Activated T-cell treated with anti-CD3 and anti-CD28 coated beads for 48 hours (primary cell): ENCODE data around the gene RFNG.
A peak's percentile ranks its signal among the peaks of the same experiment; 100 is the strongest.

Experiments used
- DNase-seq: peaks from one replicate; pipeline ENCODE4 v3.0.0-alpha.2; 2020; ENCODE audit warnings: low read depth

Gene RFNG, protein sequence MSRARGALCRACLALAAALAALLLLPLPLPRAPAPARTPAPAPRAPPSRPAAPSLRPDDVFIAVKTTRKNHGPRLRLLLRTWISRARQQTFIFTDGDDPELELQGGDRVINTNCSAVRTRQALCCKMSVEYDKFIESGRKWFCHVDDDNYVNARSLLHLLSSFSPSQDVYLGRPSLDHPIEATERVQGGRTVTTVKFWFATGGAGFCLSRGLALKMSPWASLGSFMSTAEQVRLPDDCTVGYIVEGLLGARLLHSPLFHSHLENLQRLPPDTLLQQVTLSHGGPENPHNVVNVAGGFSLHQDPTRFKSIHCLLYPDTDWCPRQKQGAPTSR

DNA sequence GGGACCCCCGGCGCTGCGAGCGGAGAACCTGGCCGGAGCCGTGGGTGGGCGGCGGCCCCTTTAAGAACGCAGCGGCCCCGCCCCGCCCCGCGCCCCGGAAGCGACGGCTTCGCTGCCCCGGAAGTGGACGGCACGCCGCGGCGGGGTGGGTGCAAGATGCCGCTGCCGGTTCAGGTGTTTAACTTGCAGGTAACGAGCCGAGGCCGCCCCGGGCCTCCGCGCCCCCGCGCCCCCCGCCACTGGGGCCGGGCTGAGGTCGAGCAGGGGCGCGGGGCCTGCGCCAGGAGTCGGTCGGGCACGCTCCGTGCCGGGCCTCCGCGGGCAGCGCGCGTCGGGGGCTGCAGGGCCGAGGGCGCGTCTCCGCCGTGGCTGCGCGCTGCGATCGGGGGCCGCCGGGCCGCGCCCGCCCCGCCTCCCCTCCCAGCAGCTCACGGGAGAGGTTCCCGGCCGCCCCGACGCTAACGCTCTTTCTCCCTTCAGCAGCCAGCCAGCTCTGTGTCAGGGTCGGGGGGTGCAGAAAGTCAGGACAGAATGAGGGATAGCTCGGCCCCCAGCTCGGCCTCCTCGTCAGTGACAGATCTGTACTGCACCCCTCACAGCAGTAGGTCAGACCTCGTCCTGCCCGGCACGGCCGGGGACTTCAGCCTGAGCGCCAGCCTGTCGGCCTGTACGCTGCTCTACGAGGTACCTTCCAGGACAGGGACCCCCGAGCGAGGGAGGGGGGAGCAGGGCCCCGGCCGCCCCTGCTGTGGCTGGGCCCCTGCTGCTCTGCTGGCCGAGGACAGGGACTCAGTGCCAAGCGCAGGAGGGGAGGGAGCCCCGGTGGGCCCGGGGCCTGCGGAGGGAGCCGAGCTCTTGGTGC is at the start of gene RFNG, which contains the start of gene GPS1:
RFNG (minus strand) TSS at position 36 of the 862 bp plus-strand sequence. CDS start 45 bp downstream, outside the sequence.
GPS1 (plus strand) TSS at position 123 of the 862 bp plus-strand sequence; CDS start at position 157, 34 bp downstream.
- peak; percentile 85 for DNase-seq

GRCh38 chr17:82101301-82101715 is 49.7 kb upstream of the RFNG start:
- no peak for DNase-seq

DNA sequence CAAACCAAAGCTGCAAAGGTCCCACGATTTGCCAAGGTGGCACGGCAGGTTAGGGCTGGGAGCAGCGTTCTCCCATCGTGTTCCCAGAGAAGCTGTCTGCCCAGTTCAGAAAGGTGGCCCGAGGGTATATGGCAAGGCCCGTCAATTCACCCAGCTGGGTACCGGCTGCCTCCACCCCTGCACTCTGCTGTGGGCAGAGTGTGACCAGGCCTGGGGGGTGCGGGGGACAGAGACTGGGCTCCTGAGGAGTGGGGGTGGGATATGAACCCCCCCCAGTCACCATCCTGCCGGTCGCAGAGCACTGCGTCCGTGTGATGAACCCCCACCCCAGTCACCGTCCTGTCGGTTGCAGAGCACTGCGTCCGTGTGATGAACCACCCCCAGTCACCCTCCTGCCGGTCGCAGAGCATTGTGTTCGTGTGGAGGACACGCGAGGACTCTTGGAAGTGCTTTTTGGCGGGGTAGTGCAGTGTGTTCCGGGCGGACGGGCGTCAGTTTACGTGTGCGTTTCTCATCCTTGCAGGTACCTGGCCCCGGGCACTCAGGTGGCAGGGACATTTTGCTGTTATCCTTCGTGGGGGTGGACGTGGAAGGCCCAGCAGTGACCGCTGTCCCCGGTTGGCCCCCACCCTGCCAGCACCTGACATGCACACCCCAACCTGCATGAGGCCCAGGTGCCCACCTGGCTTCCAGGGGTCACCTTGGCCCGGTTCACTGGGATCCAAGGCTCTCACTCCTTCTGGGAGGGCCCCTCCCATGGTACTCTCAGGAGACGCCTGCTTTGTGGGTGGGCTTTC is 49.1 kb upstream of the RFNG start:
- DNase-seq = no peak

- DNase-seq = peak; percentile 22
Observed at GRCh38 chr17:82098939-82099763, 47.5 kb upstream of the RFNG start.

- peak; percentile 97 for DNase-seq
Observed at GRCh38 chr17:82098169-82098938, 46.7 kb upstream of the RFNG start, which contains the start of gene FASN. TSS of gene FASN (minus strand) at chr17:82098236. CDS start at chr17:82096445, 1,791 bp downstream.

DNA sequence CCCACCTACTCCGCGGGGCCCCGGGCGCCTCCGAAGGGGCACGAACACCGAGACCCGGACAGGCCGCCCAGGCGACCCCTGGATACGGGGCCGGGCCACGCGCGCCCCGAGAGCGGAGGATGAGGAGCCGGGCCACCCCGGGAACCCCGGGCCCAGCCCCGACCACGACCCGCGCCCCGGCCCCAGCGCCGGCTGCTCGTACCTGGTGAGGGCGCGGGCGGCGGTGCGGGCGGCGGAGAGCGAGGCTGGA is 46.2 kb upstream of the RFNG start:
- DNase-seq = no peak

GRCh38 chr17:82097184-82097918 is 45.7 kb upstream of the RFNG start:
- peak; percentile 25 for DNase-seq

- DNase-seq = no peak
Observed at GRCh38 chr17:82096709-82097183, 45.1 kb upstream of the RFNG start.

DNA sequence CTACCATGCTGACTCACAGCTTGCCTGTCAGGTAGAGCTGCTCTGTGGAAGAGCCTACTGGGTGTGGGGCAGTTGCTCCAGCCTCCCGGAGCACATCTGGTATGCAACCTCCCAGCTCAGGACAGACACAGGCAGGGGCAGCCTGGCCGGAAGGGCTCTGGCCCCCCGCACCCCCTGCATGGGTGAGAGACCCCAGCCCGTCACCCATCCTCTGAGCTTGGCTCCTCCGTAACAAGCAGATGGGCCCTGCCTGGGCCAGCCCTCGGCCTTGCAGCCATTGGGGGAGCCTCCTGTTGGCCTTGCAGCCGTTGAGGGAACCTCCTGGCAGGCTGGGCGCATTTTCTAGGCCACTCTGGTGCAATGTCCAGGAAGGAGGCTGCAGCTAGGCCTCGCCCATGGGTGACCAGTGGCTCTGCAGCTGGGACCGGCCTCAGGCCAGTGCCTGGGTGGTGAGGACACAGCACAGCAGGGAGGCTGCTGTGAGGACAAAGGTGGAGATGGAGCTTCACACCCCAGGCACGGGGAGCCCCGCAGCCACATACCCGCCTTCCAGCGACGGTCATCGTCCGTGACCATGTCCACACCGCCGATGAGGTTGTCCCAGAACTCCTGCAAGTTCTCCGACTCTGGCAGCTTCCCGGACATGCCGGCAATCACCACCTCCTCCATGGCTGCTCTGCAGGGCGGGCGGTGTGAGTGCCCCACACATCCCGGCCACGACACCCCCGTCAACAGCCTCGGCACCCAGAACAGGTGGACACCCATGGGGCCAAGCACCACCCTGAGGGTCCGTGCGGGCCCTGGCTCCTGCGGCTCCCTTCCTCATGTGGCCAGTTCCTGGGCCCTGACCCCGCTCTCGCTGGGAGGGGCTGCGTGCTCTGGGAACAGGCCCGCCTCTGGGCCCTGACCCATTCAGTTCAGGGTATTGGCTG is 44.4 kb upstream of the RFNG start:
- DNase-seq = no peak

DNA sequence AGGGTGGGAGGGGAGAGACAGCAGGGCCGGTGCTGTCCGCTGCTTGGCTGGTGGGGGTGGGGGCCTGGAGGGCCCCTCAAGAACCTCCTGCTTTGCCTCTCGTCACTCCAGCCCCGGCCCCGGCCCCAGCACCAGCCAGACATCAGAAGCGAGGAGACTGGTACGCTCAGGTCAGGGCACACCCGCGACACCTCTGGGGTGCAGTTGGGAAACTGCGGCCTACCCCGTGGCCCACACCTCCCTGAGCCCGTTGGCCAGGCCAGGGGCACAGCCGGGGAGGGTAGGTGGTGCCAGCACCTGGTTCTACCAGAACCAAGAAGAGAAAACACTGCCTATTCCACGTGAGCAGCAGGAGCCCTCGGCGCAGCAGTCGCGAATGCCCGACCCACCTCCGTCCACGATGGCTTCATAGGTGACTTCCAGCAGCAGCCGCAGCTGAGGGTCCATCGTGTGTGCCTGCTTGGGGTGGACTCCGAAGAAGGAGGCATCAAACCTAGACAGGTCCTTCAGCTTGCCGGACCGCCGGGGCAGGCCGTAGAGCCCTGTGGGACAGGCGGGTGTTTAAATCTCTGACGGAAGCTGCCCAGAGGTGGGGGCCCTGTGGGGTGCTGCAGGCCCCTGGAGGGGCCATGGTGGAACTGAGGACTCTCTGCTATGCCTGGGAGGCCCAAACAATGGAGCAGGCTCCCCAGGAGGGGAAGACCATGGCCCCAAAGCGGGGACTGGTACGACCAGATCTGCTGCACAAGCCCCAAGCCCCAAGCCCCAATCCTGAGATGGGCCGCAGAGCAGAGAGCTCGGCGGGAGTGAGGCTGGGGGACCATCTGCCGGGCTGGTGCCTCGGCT is 43.5 kb upstream of the RFNG start:
- DNase-seq = no peak

GRCh38 chr17:82092995-82093751 is 41.6 kb upstream of the RFNG start:
- DNase-seq = no peak

- DNase-seq = no peak
Observed at GRCh38 chr17:82092628-82092994, 41.0 kb upstream of the RFNG start.

GRCh38 chr17:82092094-82092586 is 40.5 kb upstream of the RFNG start:
- no peak for DNase-seq

DNA sequence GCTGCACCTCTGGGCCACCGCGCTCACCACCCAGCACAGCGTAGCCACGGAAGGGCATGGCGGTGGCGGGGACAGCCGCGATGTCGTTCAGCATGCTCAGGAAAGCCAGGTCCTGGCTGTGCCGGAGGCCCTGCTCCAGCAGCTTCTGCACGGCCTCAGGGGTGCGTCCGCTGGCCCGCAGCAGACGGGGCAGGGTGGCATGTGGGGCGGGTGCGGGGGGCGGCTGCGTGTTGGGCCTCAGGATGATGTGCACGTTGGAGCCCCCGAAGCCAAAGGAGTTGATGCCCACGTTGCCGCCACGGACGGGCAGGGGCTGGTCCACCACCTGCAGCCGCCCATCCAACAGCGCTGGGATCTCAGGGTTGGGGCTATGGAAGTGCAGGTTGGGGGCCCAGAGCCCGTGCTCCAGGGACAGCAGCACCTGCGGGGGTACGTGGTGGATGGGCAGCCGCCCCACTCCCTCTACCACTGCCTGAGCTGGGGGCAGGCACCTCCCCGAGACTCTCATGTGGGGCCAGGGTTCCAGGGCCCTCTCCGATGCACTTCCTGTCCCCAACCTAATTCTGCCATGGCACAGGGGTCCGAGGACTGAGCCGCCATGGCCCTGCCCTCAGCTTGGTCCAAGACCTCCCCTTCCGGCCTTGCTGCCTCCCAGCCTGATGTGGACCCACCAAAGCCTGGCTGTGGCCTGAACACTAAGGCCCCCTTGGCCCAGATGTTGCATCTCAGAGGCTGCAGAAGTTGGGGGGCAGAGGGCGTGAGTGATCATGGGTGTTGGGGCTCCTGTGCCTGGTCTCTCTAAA is 39.9 kb upstream of the RFNG start:
- no peak for DNase-seq

DNA sequence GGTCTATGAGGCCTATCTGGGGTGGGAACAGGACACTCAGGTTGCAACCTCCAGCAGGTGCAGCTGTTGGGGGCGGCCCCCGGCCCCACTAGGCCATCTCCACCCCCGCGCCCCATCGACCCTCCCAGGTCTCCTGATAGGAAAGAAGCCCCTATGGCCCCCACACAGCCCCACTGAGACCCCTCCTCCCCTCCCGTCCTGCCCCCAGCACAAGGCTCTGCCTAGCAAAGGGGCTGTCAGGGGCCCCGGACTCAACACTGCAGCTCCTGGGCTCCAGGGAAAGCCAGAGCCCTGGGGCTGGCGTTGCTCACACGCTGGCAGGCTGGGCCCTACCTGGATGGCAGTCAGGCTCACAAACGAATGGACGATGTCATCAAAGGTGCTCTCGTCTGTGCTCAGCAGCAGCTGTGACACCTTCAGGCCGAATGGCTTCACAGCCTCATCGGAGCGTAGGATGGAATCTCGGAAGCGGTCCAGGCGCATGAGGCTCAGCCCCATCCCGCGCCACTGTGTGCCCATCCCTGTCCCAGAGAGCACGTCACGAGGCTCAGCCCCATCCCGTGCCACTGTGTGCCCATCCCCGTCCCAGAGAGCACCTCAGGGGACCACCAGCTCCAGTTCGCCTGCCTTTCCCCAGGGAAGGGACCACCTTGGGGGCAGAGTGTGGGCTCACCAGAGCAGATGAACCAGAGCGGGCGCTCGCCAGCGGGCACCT is 39.1 kb upstream of the RFNG start:
- DNase-seq = no peak
